ENCODE measurements around the gene PIP5K1C.

The PIP5K1C gene

GRCh38 chr19:3700242-3701032 is at the start of gene PIP5K1C:
PIP5K1C (minus strand) TSS chr19:3700468; CDS start chr19:3700390, 78 bp downstream.
- peak; percentile 96 for DNase-seq (ENCODE audit: low spot score)

GRCh38 chr19:3748965-3749364 is 48.7 kb upstream of the PIP5K1C start:
- no peak for DNase-seq (ENCODE audit: low spot score)

- no peak for DNase-seq (ENCODE audit: low spot score)
Observed at GRCh38 chr19:3746371-3747056, 46.2 kb upstream of the PIP5K1C start.

GRCh38 chr19:3745363-3746045 is 45.2 kb upstream of the PIP5K1C start:
- no peak for DNase-seq (ENCODE audit: low spot score)

GRCh38 chr19:3743486-3743885 is 43.2 kb upstream of the PIP5K1C start:
- no peak for DNase-seq (ENCODE audit: low spot score)

- no peak for DNase-seq (ENCODE audit: low spot score)
Observed at GRCh38 chr19:3740431-3740830, 40.2 kb upstream of the PIP5K1C start.

- DNase-seq (ENCODE audit: low spot score): no peak
Observed at GRCh38 chr19:3738477-3739220, 38.4 kb upstream of the PIP5K1C start.

GRCh38 chr19:3737487-3738205 is 37.4 kb upstream of the PIP5K1C start:
- no peak for DNase-seq (ENCODE audit: low spot score)

- no peak for DNase-seq (ENCODE audit: low spot score)
Observed at GRCh38 chr19:3736106-3736724, 35.9 kb upstream of the PIP5K1C start.

GRCh38 chr19:3734310-3734600 is 34.0 kb upstream of the PIP5K1C start:
- DNase-seq (ENCODE audit: low spot score): no peak

GRCh38 chr19:3733549-3734309 is 33.5 kb upstream of the PIP5K1C start:
- no peak for DNase-seq (ENCODE audit: low spot score)

GRCh38 chr19:3732108-3732507 is 31.8 kb upstream of the PIP5K1C start:
- DNase-seq (ENCODE audit: low spot score): no peak

- DNase-seq (ENCODE audit: low spot score): no peak
Observed at GRCh38 chr19:3730457-3730958, 30.2 kb upstream of the PIP5K1C start.

GRCh38 chr19:3725640-3726310 is 25.5 kb upstream of the PIP5K1C start:
- no peak for DNase-seq (ENCODE audit: low spot score)

- no peak for DNase-seq (ENCODE audit: low spot score)
Observed at GRCh38 chr19:3725121-3725520, 24.9 kb upstream of the PIP5K1C start.

- DNase-seq (ENCODE audit: low spot score): no peak
Observed at GRCh38 chr19:3723883-3724282, 23.6 kb upstream of the PIP5K1C start.

GRCh38 chr19:3723110-3723488 is 22.8 kb upstream of the PIP5K1C start:
- DNase-seq (ENCODE audit: low spot score): no peak

GRCh38 chr19:3722443-3723109 is 22.3 kb upstream of the PIP5K1C start:
- DNase-seq (ENCODE audit: low spot score): no peak

GRCh38 chr19:3721887-3722442 is 21.7 kb upstream of the PIP5K1C start:
- DNase-seq (ENCODE audit: low spot score): no peak

All from AG08395 (cell line).